Upper lobe of left lung (tissue), 6 donors: ENCODE results near the gene HIVEP3. TPM values are rescaled to one million over a fixed set of nuclear protein-coding genes. Genes with fewer than 3 reads are reported as not detected.

Source experiments
- ATAC-seq, 2 donors: fragments of 200-7000 bp; cut with Tn5 transposase; one replicate each; pipeline ENCODE4 v1.9.1; 2022; ENCODE audit warnings: mild to moderate bottlenecking in 2 of 2, moderate library complexity in 2 of 2; ENCODE audit not compliant: low FRiP score in 2 of 2
- DNase-seq, 2 donors: peaks; one replicate each; pipeline ENCODE4 v3.0.0-alpha.2; 2019 to 2020
- H3K27ac ChIP-seq, 4 donors: fragments of 200-600 bp; sonication (generic); one replicate each; pipeline ENCODE4 v1.5.1; 2016 to 2019
- H3K27me3 ChIP-seq, 4 donors: fragments of 200-600 bp; sonication (generic); one replicate each; pipeline ENCODE4 v1.5.1; 2017 to 2019
- H3K36me3 ChIP-seq, 4 donors: fragments of 200-600 bp; sonication (generic); one replicate each; pipeline ENCODE4 v1.5.1; 2016 to 2019
- H3K4me1 ChIP-seq, 4 donors: fragments of 200-600 bp; sonication (generic); one replicate each; pipeline ENCODE4 v1.5.1; 2018 to 2019
- H3K4me3 ChIP-seq, 4 donors: fragments of 200-600 bp; sonication (generic); one replicate each; pipeline ENCODE4 v1.5.1; 2017 to 2019; ENCODE audit warnings: mild to moderate bottlenecking in 2 of 4, moderate library complexity in 1 of 4
- H3K9me3 ChIP-seq, 4 donors: fragments of 200-600 bp; sonication (generic); one replicate each; pipeline ENCODE4 v1.5.1; 2018 to 2019
- CTCF ChIP-seq, 6 experiments: fragments of 450-650 bp in 4 of 6; fragments of 200-600 bp in 2 of 6; sonication (generic) in 2 of 6; IDR thresholded peaks; one replicate each; pipeline ENCODE4 v1.5.1; 2016 to 2019; ENCODE audit warnings: antibody characterized with exemption in 6 of 6
- EP300 ChIP-seq, 4 donors: sonication (generic); formaldehyde crosslinking; IDR thresholded peaks; one replicate each; pipeline ENCODE4 v1.5.1; 2017; ENCODE audit warnings: antibody characterized with exemption in 4 of 4, control low read depth in 2 of 4
- POLR2A ChIP-seq, 4 donors: fragments of 450-650 bp; IDR thresholded peaks; one replicate each; pipeline ENCODE4 v1.5.1; 2016 to 2017; ENCODE audit warnings: antibody characterized with exemption in 4 of 4, mild to moderate bottlenecking in 2 of 4
- POLR2AphosphoS5 ChIP-seq, 2 donors: sonication (generic); formaldehyde crosslinking; IDR thresholded peaks; one replicate each; pipeline ENCODE4 v1.5.1; 2017; ENCODE audit warnings: antibody characterized with exemption in 2 of 2
- WGBS, 2 donors: methylation state at CpG; one replicate each; pipeline ENCODE4 v1.1.5; 2017 to 2018; 5-methylcytosine and 5-hydroxymethylcytosine counted together
- total RNA-seq, 6 donors: library from RNA; depleted of rRNA in 4 of 6; stranded (reverse); fragments of >200 nt in 4 of 6; gene quantifications; one replicate each; pipeline versions ENCODE4 v1.1.0 to v1.2.1, GENCODE V29; 2016 to 2021
- donor health status: DM: no; HTN: no; CAD: no; lungs with moderate emphysema.
- donor health status: DM: no; HTN: yes; CAD: no; lungs with severe emphysema.

HIVEP3 gene
- total RNA-seq, 6 donors from 2014 or later = 9.7 to 23.0 (median 11.6) TPM

- peaks cover 0 to 11% (median 7%) of the 10 kb centered on the region in 4 donors for H3K4me1 ChIP-seq
- TF ChIP-seq POLR2AphosphoS5 (IDR thresholded peaks at IDR 0.05) (no peak), EP300 (IDR thresholded peaks at IDR 0.05) (no peak), POLR2A (IDR thresholded peaks at IDR 0.05) (no peak), CTCF (IDR thresholded peaks at IDR 0.05) (no peak)
- H3K27ac ChIP-seq = peak overlapping the region in 1 of 4 donors; percentile 9
- H3K36me3 ChIP-seq = no peaks in the 10 kb centered on the region
- ATAC-seq (no peak), DNase-seq (no peak)
- WGBS, 2 donors = 45 to 46% methylated on average over 7 of the region's 7 CpGs
- H3K27me3 ChIP-seq = no peaks in the 10 kb centered on the region
- H3K9me3 ChIP-seq = no peaks in the 10 kb centered on the region
- no peak overlapping the region for H3K4me3 ChIP-seq
Measured at GRCh38 chr1:41862384-41863221, 56.1 kb downstream of the HIVEP3 start.

DNA sequence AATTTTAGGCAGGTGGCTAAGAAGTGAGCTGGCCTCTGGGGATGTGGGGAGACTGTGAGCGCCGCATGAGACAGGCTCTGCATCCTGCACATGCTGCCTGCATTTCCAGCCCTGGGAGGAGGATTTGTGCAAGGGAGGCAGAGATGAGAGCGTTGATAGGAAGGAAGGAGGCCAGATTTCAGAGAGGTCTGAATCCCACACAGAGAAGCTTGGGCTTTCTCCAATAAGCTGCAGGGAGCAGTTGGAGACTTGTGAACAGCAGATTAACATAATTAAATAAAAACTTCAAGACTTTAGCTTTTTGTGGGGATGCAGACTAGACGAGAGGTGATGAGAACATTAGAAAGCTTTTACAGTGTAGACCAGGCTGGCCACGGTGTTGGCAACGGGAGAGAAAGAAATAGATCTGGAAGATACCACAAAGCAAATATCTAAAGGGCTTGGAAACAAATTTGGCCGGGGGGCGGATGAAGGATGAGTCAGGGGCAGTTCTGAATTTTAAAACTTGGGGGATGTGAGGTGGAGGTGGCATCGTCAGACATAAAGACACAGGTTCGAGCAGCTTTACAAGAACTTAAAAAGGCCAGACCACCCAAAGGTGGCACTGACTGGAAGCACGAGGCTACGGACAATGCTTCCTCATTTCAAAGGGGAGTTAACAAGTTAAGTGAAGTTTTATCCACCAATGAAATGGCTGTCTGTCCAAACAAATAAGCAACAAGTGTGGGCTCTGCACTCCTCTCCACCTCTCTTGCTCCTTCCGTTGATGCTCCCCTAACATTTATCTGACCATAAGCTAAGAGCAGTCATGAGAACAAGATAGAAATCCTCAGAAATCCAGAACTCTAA, 57.0 kb downstream of the HIVEP3 start:
- WGBS, 2 donors = 70 to 80% methylated on average over 13 of the region's 13 CpGs
- DNase-seq (no peak), ATAC-seq (no peak)
- Histone ChIP-seq H3K36me3 (no peaks in the 10 kb centered on the region), H3K4me1 (peaks cover 0 to 11% (median 8%) of the 10 kb centered on the region in 4 donors), H3K27ac (no peak overlapping the region), H3K4me3 (no peak overlapping the region), H3K27me3 (no peaks in the 10 kb centered on the region), H3K9me3 (no peaks in the 10 kb centered on the region)
- TF ChIP-seq EP300 (IDR thresholded peaks at IDR 0.05) (no peak), POLR2AphosphoS5 (IDR thresholded peaks at IDR 0.05) (no peak), POLR2A (IDR thresholded peaks at IDR 0.05) (no peak), CTCF (IDR thresholded peaks at IDR 0.05) (no peak)

DNA sequence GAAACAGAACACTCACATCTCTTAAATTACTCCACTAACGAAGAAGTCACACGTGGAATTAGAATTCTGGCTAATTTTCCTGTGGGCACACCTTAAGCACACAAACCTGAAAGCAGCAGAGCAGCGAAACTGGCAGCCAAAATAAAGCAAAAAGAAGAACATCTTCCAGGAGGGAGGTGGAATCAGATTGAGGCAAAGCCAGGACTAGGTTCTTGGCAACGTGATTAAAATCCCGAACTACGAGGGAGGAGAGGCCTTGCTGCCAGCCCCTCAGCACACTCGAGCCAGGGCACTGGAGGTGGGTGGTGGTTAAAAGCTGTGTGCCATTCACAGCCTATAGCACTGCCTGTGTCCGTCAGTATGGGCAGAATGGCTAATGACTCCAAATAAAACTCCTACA, 58.0 kb downstream of the HIVEP3 start:
- WGBS, 2 donors = 78 to 90% methylated on average over 8 of the region's 8 CpGs
- no peak for DNase-seq
- TF ChIP-seq POLR2AphosphoS5 (IDR thresholded peaks at IDR 0.05) = no peak
- no peak for TF ChIP-seq EP300 (IDR thresholded peaks at IDR 0.05)
- no peak for TF ChIP-seq CTCF (IDR thresholded peaks at IDR 0.05)
- no peak for TF ChIP-seq POLR2A (IDR thresholded peaks at IDR 0.05)
- Histone ChIP-seq H3K36me3 (no peaks in the 10 kb centered on the region), H3K27ac (no peak overlapping the region), H3K9me3 (no peaks in the 10 kb centered on the region), H3K4me1 (peaks cover 0 to 10% (median 6%) of the 10 kb centered on the region in 4 donors), H3K4me3 (no peak overlapping the region), H3K27me3 (no peaks in the 10 kb centered on the region)
- ATAC-seq = no peak

GRCh38 chr1:41860214-41860613, 58.5 kb downstream of the HIVEP3 start:
- WGBS, 2 donors = 19 to 44% methylated on average over 1 of the region's 1 CpG
- Histone ChIP-seq H3K4me3 (no peak overlapping the region), H3K27ac (no peak overlapping the region), H3K36me3 (no peaks in the 10 kb centered on the region), H3K4me1 (peaks cover 0 to 10% (median 4%) of the 10 kb centered on the region in 4 donors), H3K9me3 (no peaks in the 10 kb centered on the region), H3K27me3 (no peaks in the 10 kb centered on the region)
- TF ChIP-seq CTCF (IDR thresholded peaks at IDR 0.05) (no peak), EP300 (IDR thresholded peaks at IDR 0.05) (no peak)
- no peak for DNase-seq
- ATAC-seq = no peak
